T-helper 17 cell (primary cell): ENCODE results near the gene TGM1. TPM values are rescaled to one million over a fixed set of nuclear protein-coding genes. Genes with fewer than 3 reads are reported as not detected.

Experiments
- ATAC-seq: fragments of 150-1000 bp; cut with Tn5 transposase; 2 replicates; pipeline ENCODE4 v1.10.0; 2021; ENCODE audit warnings: mild to moderate bottlenecking, moderate library complexity
- DNase-seq, 3 donors: peaks; one replicate each; pipeline versions ENCODE4 v3.0.0 to v3.0.0-alpha.2; 2020 to 2021
- H3K9me3 ChIP-seq: one replicate; pipeline ENCODE4 v1.7.0; 2013; ENCODE audit warnings: low read length, mild to moderate bottlenecking; ENCODE audit not compliant: control insufficient read depth, poor library complexity, severe bottlenecking
- H3K27ac Mint-ChIP-seq: one replicate; pipeline ENCODE4 v1.8.0; 2022; ENCODE audit warnings: mild to moderate bottlenecking, moderate library complexity, mixed read lengths
- H3K27me3 Mint-ChIP-seq: one replicate; pipeline ENCODE4 v1.8.0; 2022; ENCODE audit warnings: mixed read lengths
- H3K36me3 Mint-ChIP-seq: one replicate; pipeline ENCODE4 v1.8.0; 2022; ENCODE audit warnings: low read depth, mixed read lengths
- H3K4me1 Mint-ChIP-seq: one replicate; pipeline ENCODE4 v1.8.0; 2022; ENCODE audit warnings: mild to moderate bottlenecking, mixed read lengths
- H3K4me3 Mint-ChIP-seq: one replicate; pipeline ENCODE4 v1.8.0; 2022; ENCODE audit warnings: mild to moderate bottlenecking, moderate library complexity, mixed read lengths
- total RNA-seq, 4 donors: library from RNA in 2 of 4; stranded (reverse) in 2 of 4; gene quantifications; one replicate each; pipeline ENCODE4 v1.2.3 and lab custom pipeline; 2022 to 2026

TGM1 gene
- total RNA-seq, 2 donors from 2014 or later: 3.4 to 4.3 TPM

DNA sequence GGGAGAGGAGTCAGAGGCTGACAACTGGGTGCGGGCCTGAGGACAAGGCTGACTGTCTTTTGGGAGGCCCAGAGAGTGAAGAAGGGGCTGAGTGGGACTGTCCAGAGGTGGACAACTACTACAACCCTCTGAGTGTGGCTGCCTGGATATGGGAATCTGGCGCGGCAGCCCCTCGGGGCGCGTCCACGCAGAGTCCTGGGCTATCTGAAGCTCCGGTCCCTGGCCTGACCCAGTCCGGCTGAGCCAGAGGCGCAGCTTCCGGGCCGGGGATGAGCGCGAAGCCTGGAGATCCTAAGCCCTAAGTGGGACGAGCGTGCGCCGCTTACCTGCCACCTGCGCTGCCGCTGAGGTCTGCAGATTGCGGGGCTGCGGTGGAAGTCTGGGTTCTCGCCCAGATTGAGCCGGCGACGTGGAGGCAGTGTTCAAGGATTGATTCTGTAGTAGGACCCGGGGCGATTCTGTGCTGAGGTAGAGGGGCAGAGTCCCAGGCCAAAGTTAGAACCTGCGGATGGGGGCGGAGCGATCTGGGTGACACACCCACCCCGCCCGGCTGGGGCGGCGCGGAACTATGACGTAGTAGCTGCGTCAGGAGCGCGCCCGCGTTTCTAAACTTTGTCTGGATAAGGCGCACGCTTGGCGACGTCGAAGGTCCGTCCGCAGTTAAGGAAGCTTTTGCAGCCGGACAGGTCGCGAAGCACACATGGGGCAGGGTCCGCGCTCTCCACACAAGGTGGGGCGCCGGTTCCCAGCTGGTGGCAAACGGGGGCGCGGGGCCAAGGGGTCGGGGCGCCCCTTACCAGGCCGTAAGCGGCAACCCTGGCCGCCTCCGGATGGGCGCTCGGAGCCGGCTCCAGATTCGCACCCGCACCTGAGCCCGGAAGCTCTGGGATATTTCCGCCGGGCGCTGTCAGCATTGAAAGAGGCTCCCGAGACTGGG lies 36.5 kb upstream of the TGM1 start, which contains the start of the genes DHRS1 and NOP9:
Gene DHRS1 (minus strand): TSS at position 526 of the 937 bp plus-strand sequence. CDS start 674 bp downstream, outside the sequence.
Gene NOP9 (plus strand): TSS at position 596 of the 937 bp plus-strand sequence. CDS start 105 bp downstream, at position 701.
- peak; percentile 85 for ATAC-seq
- H3K27me3 Mint-ChIP-seq: no peaks in the 10 kb centered on the region
- peak within 1 kb of the TSS; percentile 93 for H3K27ac Mint-ChIP-seq
- H3K4me3 Mint-ChIP-seq: peak within 1 kb of the TSS; percentile 96
- H3K36me3 Mint-ChIP-seq: peaks cover 10% of the 10 kb centered on the region
- DNase-seq: peak; percentile 83 to 91 (median 85)
- H3K9me3 ChIP-seq: no peaks in the 10 kb centered on the region
- H3K4me1 Mint-ChIP-seq: peaks cover 30% of the 10 kb centered on the region

DNA sequence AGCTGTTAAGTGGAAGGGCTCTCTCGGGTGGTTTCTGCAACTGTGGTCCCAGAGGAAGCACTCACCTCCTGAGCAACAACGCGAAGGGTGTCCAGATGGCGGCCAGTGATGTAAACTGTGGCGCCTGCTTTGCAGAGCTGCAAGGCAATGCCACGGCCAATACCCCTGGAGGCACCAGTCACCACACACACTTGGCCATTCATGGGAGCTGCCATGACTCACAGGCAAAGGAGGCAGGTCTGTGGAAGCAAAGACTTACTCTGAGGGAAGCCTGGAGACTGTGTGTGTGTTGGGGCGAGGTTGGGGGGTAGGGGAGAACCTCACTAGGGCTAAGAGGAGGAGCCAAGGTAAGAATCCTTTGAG lies 35.9 kb upstream of the TGM1 start:
- no peak for DNase-seq
- peaks cover 30% of the 10 kb centered on the region for H3K4me1 Mint-ChIP-seq

DNA sequence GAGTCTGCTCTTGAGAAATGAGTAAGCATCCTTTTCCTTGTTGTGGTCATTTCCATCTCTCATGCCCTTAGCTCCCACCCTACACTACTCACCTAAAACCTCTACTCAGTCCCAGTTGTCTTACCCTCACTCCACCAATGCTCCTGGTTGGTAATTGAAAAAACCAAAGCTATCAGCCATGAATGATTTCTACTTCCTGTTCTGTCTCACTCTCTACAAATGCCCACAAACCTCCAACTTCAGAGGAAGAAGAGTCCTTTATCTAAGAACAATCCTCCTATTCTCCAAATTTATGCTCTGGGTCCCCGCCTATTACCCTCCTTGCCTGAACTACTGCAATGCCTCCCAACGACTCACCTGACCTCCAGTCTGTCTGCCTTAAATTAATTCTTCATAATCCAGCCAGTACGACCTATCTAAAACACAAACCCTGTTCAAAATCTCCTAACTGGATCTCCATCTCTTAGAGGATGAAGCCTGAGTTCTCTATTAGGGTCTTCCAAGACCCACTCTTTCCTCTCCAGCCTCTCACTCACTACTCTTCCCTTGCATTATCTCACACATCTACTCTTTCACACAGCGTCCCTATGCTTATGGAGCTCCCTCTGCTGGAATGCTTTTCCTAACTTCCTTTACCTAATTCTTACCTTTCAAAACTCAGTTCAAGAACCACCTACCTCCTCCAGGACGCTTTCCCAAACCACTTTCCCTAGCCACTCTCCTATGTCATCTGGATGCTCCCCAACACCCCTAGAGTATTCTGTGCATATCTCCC lies 34.4 kb upstream of the TGM1 start:
- ATAC-seq (no peak), DNase-seq (no peak)
- H3K9me3 ChIP-seq: no peaks in the 10 kb centered on the region
- Mint-ChIP-seq H3K4me3 (peak overlapping the region; percentile 15), H3K4me1 (peaks cover 28% of the 10 kb centered on the region), H3K27me3 (no peaks in the 10 kb centered on the region), H3K36me3 (peaks cover 10% of the 10 kb centered on the region), H3K27ac (peak overlapping the region; percentile 95)

More for the DNA sequence above, 35.9 kb upstream of the TGM1 start:
- no peaks in the 10 kb centered on the region for H3K27me3 Mint-ChIP-seq
- no peak for ATAC-seq
- H3K9me3 ChIP-seq: no peaks in the 10 kb centered on the region
- peaks cover 10% of the 10 kb centered on the region for H3K36me3 Mint-ChIP-seq
- H3K4me3 Mint-ChIP-seq: peak overlapping the region; percentile 96
- H3K27ac Mint-ChIP-seq: peak overlapping the region; percentile 93

DNA sequence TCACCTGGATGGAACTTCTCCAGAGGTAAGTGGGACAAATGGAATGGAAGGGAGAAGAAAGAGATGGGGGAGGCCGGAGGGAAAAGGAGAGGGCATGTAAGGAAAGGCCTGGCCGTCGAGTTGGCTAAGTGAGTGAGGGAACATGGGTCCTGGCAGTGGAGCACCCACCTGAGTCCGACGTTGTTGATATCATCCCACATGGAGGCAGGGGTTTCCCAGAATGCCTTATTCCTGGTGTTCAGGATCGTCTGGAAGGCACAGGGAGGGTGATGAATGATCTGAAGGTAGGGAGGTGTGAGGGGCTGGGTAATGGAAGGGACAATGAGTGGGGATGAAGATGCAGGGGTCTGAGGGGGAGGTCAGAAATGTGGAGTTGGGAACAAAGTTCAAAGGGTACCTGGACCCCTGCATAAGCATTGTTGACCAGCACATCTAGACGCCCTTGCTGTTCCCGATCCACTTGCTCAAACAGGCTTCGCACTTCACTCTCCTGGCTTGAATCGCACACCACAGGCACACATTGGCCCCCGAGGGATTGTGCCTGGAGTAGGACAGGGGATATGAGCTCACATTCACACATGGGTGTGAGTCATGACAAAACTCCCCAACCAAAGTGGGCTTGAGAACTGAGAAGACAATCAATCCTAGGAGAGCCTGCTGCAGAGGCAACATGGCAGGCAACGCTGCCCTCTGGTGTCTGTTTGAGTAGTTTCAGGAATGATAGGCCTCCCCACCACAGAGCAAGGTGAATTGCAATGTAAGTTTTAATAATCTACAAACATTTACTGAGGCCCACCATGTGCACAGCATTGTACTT lies 33.6 kb upstream of the TGM1 start:
- H3K4me3 Mint-ChIP-seq: peak overlapping the region; percentile 28

DNA sequence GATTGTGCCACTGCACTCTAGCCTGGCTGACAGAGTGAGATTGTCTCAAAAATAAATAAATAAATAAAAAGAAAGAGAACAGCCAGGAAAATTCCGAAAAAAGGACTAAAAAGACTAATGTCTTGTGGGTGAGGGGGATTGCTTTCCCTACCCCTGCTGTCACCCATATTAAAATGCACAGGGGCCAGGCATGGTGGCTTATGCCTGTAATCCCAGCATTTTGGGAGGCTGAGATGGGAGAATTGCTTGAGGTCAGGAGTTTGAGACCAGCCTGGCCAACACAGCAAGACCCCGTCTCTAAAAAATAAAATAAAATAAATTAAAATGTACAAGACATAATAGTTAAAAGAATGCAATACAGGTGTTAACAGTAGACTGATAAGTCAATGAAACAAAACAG lies 30.5 kb upstream of the TGM1 start:
- DNase-seq (no peak), ATAC-seq (no peak)
- no peaks in the 10 kb centered on the region for H3K9me3 ChIP-seq
- Mint-ChIP-seq H3K27ac (no peak overlapping the region), H3K4me1 (peaks cover 25% of the 10 kb centered on the region), H3K36me3 (peaks cover 14% of the 10 kb centered on the region), H3K4me3 (no peak overlapping the region), H3K27me3 (no peaks in the 10 kb centered on the region)

More for the DNA sequence above, 33.6 kb upstream of the TGM1 start:
- Mint-ChIP-seq H3K4me1 (peaks cover 30% of the 10 kb centered on the region), H3K27ac (peak overlapping the region; percentile 95), H3K36me3 (peaks cover 14% of the 10 kb centered on the region), H3K27me3 (no peaks in the 10 kb centered on the region)
- peak; percentile 35 to 52 (median 51) for DNase-seq
- no peaks in the 10 kb centered on the region for H3K9me3 ChIP-seq
- ATAC-seq: peak; percentile 77

GRCh38 chr14:24292118-24292807 lies 29.3 kb upstream of the TGM1 start:
- peaks cover 9% of the 10 kb centered on the region for H3K36me3 Mint-ChIP-seq
- H3K4me3 Mint-ChIP-seq: no peak overlapping the region
- no peaks in the 10 kb centered on the region for H3K9me3 ChIP-seq
- H3K4me1 Mint-ChIP-seq: peaks cover 23% of the 10 kb centered on the region
- ATAC-seq (no peak), DNase-seq (no peak)
- no peaks in the 10 kb centered on the region for H3K27me3 Mint-ChIP-seq
- H3K27ac Mint-ChIP-seq: no peak overlapping the region

- Mint-ChIP-seq H3K27me3 (no peaks in the 10 kb centered on the region), H3K27ac (peak overlapping the region; percentile 63), H3K36me3 (peaks cover 6% of the 10 kb centered on the region), H3K4me1 (peaks cover 16% of the 10 kb centered on the region), H3K4me3 (no peak overlapping the region)
- DNase-seq: no peak
- H3K9me3 ChIP-seq: no peaks in the 10 kb centered on the region
- no peak for ATAC-seq
Measured at GRCh38 chr14:24291446-24292117, 28.6 kb upstream of the TGM1 start.

DNA sequence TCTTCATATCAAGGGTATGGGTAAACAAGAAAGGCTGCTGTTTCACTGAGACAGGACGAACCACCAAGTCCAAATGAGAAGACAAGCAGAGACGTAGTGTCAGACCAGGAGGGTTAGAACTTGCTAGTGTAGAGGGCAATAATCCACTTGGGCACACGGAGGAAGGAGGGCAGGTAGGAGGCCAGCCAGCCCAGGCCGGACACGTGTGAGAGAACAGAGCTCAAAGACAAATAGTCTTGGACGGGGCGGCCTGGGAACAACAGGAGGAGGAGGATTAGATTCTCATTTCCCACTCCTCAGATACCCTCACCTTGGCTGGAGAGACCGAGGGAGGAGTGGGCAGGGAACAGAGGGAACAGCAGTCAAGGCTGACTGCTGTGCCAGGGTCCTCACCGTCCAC lies 27.8 kb upstream of the TGM1 start:
- DNase-seq (no peak), ATAC-seq (no peak)
- Mint-ChIP-seq H3K36me3 (peaks cover 4% of the 10 kb centered on the region), H3K4me1 (peaks cover 11% of the 10 kb centered on the region), H3K27ac (peak overlapping the region; percentile 63), H3K27me3 (no peaks in the 10 kb centered on the region), H3K4me3 (no peak overlapping the region)
- H3K9me3 ChIP-seq: no peaks in the 10 kb centered on the region

GRCh38 chr14:24289649-24290280 lies 26.8 kb upstream of the TGM1 start:
- Mint-ChIP-seq H3K27ac (peak overlapping the region; percentile 63), H3K4me1 (peaks cover 11% of the 10 kb centered on the region), H3K27me3 (no peaks in the 10 kb centered on the region), H3K36me3 (peaks cover 4% of the 10 kb centered on the region), H3K4me3 (no peak overlapping the region)
- H3K9me3 ChIP-seq: no peaks in the 10 kb centered on the region
- ATAC-seq (peak; percentile 95), DNase-seq (no peak)

GRCh38 chr14:24286996-24287395 lies 24.0 kb upstream of the TGM1 start:
- no peaks in the 10 kb centered on the region for H3K9me3 ChIP-seq
- DNase-seq (no peak), ATAC-seq (no peak)
- H3K4me3 Mint-ChIP-seq: no peak overlapping the region
- peaks cover 12% of the 10 kb centered on the region for H3K4me1 Mint-ChIP-seq
- peaks cover under 1% of the 10 kb centered on the region for H3K36me3 Mint-ChIP-seq
- H3K27ac Mint-ChIP-seq: no peak overlapping the region
- no peaks in the 10 kb centered on the region for H3K27me3 Mint-ChIP-seq

DNA sequence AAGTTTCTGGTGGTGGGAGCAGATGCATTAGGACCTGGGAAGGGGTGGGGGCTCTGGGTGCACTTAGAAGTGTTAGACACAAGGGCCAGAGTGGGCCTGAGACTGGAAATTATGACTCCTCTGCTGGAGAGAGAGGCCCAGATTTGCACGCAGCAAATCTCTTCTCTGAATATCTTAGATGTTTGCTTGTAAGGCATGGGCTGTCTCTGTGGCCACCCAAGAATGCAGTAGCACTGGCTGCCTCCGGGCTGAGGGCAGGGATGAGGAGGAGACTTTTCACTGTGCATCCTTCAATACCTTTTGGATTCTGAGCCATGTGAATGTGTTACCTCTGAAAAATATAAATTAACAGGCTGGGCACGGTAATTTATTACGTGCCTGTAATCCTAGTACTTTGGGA lies 22.4 kb upstream of the TGM1 start:
- no peaks in the 10 kb centered on the region for H3K36me3 Mint-ChIP-seq
- H3K4me1 Mint-ChIP-seq: peaks cover 14% of the 10 kb centered on the region
- no peak overlapping the region for H3K27ac Mint-ChIP-seq
- H3K9me3 ChIP-seq: no peaks in the 10 kb centered on the region
- H3K4me3 Mint-ChIP-seq: no peak overlapping the region
- ATAC-seq: no peak
- no peak for DNase-seq
- no peaks in the 10 kb centered on the region for H3K27me3 Mint-ChIP-seq
